K562 (cell line): ENCODE measurements around the gene EDNRB.

Experiments
- CBFB ChIP-seq: sonication (generic); formaldehyde crosslinking; IDR thresholded peaks from 2 replicates; pipeline ENCODE4 v1.4.0; 2020; ENCODE audit warnings: mild to moderate bottlenecking, missing genetic modification reagents
- CHCHD3 ChIP-seq: fragments of 250-450 bp; sonication (Bioruptor Pico); IDR thresholded peaks from 2 replicates; pipeline ENCODE4 v2.1.2; 2022; ENCODE audit warnings: mild to moderate bottlenecking
- ERF ChIP-seq: fragments of 450-650 bp; formaldehyde crosslinking; IDR thresholded peaks from 2 replicates; pipeline ENCODE4 v1.4.0; 2020; ENCODE audit warnings: mild to moderate bottlenecking, mixed read lengths
- HCFC1 ChIP-seq: IDR thresholded peaks from 2 replicates; pipeline ENCODE4 v1.6.1; 2012; ENCODE audit warnings: low read depth, low read length, improper control_type of control experiment
- KLF6 ChIP-seq: fragments of 250-450 bp; sonication (Bioruptor Pico); IDR thresholded peaks from 2 replicates; pipeline ENCODE4 v1.4.0; 2020; ENCODE audit warnings: mild to moderate bottlenecking, moderate library complexity, borderline replicate concordance
- NR2C1 ChIP-seq, 2 experiments: fragments of 450-650 bp; IDR thresholded peaks; 2 replicates each; pipeline ENCODE4 v1.6.1; 2017; ENCODE audit warnings: mild to moderate bottlenecking in 2 of 2, antibody characterized with exemption in 1 of 2, inconsistent platforms in 1 of 2, missing compliant biosample characterization in 1 of 2, missing genetic modification characterization in 1 of 2
- NR2C2 ChIP-seq, 2 experiments: fragments of 200-800 bp in 1 of 2; sonication (Bioruptor generic) in 1 of 2; sonication (generic) in 1 of 2; formaldehyde crosslinking in 1 of 2; IDR thresholded peaks; 2 replicates each; pipeline versions ENCODE4 v1.6.1 to v1.8.0; 2016 to 2022; ENCODE audit warnings: mild to moderate bottlenecking in 1 of 2, missing compliant biosample characterization in 1 of 2, missing genetic modification characterization in 1 of 2, missing genetic modification reagents in 1 of 2
- RBM34 ChIP-seq: fragments of 200-400 bp; formaldehyde crosslinking; IDR thresholded peaks from 2 replicates; pipeline ENCODE4 v1.6.1; 2018; ENCODE audit warnings: low read length, borderline replicate concordance; ENCODE audit not compliant: insufficient read depth
- SMC3 ChIP-seq: conservative IDR thresholded peaks from 2 replicates; pipeline ENCODE4 v1.6.1; 2011; ENCODE audit warnings: low read depth, low read length, improper control_type of control experiment; ENCODE audit not compliant: insufficient read depth
- ZNF224 ChIP-seq: sonication (generic); formaldehyde crosslinking; IDR thresholded peaks from 2 replicates; pipeline ENCODE4 v1.8.0; 2022; ENCODE audit warnings: mild to moderate bottlenecking, missing genetic modification reagents
- ZNF274 ChIP-seq: IDR thresholded peaks from 2 replicates; pipeline ENCODE4 v1.6.1; 2011; ENCODE audit warnings: low read depth, mild to moderate bottlenecking, low read length, moderate library complexity, borderline replicate concordance

GRCh38 chr13:77946522-77946921 lies 27.9 kb upstream of the EDNRB start:
- TF ChIP-seq RBM34 (no peak), NR2C2 (CRISPR knock-in tag; IDR thresholded peaks at IDR 0.05) (no peak), NR2C2 (tag; IDR thresholded peaks at IDR 0.05) (no peak), KLF6 (no peak), CBFB (no peak), HCFC1 (no peak), ZNF224 (CRISPR knock-in tag) (no peak), NR2C1 (IDR thresholded peaks at IDR 0.05) (no peak), NR2C1 (tag; IDR thresholded peaks at IDR 0.05) (no peak), ERF (CRISPR knock-in tag) (no peak), ZNF274 (no peak), CHCHD3 (CRISPR knock-in tag) (no peak), SMC3 (no peak)
